Pons (tissue), 1 donor: ENCODE measurements around the gene STK40.

Source experiments
- DNase-seq: peaks from one replicate; pipeline ENCODE4 v3.0.0-alpha.2; 2016; ENCODE audit warnings: low spot score

The STK40 gene

DNA sequence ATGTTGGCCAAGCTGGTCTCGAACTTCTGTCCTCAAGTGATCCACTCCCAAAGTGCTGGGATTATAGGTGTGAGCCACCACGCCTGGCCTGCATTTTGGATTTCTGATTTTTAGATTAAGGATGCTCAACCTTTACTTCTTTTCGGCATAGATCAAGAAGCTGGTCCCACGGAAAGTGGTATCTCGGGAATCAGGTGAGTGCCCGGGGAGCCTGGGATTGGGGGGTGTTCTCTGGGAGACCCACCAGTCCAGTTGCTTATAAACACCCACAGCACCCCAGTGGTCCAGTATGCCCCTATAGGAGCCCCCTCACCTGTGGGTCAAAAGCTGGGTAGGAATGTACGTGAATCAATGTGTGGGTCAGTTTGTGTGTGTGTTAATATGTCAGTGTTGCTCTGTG is 76.3 kb downstream of the STK40 start:
- DNase-seq: no peak

DNA sequence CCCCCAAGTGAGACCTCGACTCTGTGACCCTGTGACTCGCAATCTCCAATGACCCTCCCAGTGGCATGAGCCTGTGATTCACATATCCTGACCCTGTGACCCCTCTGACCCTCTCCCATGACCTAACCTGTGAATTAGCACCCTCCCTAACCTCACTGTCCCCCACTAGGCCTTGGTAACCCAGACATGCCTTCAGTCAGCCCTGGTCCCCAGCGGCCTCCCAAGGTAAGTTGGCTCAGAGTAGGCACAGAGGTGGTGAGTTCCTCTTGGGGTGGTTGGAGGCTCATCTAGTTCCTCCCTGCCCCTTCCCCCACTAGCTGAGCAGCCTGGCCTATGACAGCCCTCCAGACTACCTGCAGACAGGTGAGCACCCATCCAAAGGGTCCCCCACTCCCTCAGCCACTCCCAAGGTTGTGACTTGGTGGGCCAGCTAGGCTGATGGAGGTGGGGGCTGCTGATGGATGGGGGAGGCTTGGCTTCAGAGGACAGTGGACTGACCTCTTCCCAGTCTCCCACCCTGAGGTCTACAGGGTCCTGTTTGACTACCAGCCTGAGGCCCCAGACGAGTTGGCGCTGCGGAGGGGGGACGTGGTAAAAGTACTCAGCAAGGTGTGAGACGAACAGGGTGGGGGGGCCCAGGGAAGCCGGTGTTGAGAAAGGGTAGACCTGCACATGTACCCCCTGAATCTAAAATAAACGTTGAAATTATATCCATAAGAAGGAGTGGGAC is 78.0 kb downstream of the STK40 start:
- no peak for DNase-seq

DNA sequence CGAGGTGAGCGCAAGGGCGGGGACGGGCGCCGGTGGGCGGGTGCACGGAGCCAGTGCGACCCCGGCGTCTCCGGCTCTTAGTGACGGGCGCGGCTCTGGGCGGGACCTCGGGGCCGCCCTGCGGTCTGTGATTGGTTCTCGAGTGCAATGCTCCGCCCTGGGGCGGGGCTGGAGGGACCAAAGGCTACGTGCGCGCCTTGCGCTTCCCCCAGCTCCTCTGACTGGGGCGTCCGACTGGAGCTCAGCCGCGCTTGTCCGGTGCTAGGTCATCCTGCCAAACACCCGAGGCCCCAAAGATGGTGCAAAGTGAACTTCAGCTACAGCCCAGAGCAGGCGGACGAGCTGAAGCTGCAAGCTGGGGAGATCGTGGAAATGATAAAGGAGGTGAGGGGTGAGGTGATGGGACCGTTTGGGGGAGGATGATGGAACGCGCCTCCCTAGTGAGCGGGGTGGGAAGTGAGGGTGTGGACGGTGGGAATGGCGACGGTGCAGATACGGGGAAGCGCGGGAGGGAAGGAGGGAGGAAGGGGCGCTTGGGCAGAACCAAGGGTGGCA is 78.7 kb downstream of the STK40 start:
- peak; percentile 81 for DNase-seq

GRCh38 chr1:36306210-36306901 is 79.4 kb downstream of the STK40 start, which contains the start of gene SH3D21:
Gene SH3D21 (plus strand): TSS chr1:36306368. CDS start chr1:36306421, 53 bp downstream.
- DNase-seq: no peak

DNA sequence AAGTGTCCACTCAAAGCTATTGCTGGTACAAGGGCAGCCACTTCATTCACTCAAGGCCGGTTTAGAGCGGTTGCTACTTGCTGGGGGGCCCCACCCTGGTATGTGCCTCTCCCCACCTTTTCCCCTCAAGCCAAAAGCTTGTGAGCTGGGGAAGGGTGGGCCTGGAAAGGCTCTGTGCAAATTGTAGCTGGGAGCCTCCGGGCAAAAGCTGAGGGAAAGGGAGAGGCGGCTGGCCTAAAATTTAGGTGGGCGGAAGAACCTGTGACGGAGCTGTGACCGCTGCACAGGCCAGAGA is 79.9 kb downstream of the STK40 start:
- DNase-seq: no peak

DNA sequence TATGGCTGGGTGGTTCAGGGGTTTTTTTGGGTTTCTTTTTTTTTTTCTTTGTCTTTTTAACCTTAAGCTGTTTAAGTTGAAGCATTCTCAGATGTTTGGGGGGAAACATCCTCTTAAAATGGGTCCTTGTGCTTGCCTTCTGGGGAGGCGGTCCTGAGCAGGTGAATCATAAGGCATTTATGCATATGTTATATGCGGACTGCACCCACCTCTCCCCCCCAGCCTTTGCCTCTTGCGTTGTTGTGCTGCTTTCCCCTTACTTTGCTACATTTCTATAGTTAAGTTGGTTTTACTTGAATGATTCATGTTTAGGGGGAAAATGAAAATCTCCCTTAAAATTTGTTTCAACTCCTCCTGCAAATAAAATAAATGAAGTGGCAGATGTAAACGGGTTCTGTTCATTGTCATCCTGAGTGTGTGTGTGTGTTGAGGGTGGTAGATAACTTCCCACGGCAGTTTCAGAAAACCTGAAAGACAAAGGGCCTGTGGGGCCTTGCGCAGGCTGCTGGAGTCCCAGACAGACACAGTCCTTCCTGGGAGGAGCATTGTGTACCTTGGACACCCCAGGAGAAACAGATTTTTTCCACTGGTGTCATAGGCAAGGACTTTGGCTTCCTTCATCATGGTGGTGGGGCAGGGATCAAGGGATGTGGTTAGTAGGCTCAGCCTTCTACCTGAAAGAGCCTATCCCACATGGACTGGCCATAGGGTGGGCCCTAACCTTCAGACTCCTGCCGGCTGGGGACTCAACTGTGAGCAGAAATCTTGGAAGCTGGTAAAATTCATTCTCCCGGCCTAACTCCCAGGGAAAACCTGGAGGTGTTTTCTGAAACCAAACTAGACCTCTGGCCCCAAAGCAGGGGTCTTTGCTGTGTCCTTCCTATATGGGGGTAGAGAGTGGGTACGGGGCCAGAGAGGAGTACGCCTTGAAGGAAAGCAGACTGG is 80.5 kb downstream of the STK40 start:
- no peak for DNase-seq

GRCh38 chr1:36304521-36304920 is 81.2 kb downstream of the STK40 start:
- peak; percentile 38 for DNase-seq

DNA sequence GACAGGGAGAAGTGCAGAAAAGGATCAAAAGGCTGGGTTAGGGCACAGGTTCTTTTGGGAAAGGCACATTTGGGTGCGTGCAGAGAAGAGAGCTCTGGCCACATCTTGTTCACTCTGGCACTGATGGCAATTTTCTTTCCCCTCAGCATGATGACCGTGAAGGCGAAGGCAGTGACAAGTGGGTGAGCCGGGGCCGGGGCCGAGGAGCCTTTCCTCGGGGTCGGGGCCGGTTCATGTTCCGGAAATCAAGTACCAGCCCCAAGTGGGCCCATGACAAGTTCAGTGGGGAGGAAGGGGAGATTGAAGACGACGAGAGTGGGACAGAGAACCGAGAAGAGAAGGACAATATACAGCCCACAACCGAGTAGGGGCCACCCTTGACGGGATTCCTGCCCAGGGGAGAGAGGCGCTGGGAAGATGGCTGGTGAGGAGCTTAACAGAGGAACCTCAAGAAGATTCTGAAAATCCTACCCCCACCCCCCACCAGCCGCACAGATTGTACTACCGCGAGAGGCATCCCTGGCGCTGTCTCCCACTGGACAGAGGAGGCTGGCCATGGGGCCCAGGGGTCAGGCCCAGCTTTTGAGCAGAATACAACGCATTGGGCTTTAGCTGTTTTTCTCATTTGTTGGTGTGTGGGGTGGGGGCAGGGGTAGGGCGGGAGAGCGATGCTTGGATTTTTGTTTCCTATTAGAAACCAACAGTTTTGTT is 81.9 kb downstream of the STK40 start:
- no peak for DNase-seq

DNA sequence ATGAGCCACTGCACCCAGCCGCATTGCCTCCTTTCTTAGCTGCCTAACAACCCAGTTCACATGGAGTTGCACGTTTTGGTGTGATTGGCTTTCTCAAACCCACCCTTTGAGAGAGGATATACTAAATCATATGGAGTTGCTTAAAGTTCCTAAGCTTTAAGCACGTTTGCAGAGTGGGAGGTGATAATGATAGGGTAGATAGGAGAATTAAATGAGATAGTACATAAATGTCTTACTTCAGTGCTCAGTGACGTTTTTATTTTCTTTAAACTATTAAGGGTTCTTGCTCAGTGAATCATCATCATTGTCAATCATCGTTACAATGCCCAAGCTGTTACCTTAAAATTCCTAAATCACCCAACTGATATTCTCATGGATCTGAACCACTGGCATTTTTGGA is 82.5 kb downstream of the STK40 start:
- DNase-seq: no peak

DNA sequence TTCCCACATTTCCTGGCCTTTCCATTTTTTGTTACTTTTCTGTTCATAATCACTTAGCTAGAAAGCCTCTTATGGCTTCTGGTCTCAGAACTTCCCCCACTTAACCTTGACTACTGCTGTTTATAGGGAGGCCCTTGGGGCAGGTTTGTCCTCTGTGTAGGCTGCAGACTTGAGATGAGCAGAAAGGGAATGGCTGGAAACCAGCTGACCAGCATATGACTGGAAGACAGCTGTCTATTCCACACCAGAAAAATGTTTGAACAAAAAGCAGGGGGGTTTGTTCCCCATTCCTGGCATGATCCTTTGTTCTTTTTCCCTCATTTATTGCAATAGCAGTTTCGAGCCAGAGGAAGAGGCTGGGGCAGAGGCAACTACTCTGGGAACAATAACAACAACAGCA is 84.5 kb downstream of the STK40 start:
- DNase-seq: peak; percentile 54

DNA sequence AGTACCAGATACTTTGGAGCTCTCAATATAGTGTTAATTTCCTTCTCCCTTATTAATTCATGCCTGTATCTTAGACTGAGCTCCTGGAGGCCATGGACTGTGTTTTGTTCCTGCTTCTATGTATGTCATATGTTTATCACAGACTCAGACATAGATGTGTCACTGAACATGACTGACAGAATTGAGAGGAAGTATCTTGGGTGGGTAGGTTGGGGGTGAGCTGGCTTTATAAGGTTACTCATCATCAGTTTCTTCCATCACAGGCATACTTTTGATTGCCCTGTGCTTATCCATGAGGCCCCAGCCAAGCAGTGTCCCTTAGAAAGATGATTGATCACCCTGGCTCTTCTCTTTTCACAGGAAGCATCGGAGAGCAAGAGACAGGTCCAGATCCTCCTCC is 85.2 kb downstream of the STK40 start:
- no peak for DNase-seq

DNA sequence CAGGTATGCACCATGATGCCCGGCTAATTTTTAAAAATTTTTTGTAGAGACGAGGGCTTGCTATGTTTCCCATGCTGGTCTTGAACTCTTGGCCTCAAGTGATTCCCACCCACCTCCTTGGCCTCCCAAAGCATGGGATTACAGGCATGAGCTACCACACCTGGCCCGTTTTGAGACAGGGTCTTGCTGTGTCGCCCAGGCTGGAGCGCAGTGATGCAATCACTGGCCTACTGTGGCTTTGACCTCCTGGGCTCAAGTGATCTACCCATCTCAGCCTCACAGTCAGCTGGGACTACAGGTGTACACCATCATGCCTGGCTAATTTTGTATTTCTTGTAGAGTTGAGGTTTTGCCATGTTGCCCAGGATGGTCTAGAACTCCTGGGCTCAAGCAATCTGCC is 87.1 kb downstream of the STK40 start:
- DNase-seq: no peak

DNA sequence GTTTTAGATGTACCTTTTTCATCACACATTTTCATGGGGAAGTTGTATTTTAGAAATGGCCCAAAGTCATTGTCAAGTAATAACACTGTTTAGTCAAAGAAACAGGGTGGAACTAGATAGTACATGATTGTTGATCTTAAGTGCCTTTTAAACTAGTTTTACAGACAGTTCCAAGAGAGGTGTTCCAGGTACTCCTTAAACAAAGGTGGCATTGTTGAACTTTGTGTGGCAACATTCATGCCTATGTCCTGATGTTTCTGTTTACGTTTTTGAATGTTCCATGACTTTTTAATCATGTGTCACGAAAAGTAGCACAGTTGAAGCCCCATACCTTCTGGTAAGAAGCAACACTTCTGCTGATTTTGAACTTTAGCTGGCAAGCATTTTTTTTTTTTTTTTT is 88.7 kb downstream of the STK40 start:
- DNase-seq: no peak

DNA sequence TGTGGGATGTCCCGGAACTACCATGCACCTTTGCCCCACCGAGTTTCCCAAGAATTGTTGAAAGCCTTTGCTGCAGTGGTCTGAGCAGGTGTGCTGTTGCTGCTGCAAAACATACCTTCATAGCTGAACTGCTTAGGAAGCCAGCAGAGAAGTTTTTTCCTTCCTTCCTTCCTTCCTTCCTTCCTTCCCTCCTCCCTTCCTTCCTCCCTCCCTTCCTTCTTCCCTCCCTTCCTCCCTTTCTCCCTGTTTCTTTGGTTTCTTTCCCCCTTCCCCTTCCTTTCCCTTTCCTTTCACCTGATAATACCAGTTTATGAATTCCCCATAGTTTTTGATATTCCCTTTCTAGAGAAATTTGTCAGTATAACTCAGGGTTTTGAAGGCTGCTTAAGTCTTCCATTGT is 90.3 kb downstream of the STK40 start:
- DNase-seq: no peak
